HL-60 (cell line): ENCODE data around the gene SHC3.

Source experiments
- DNase-seq, 2 experiments: peaks; one replicate each; pipeline ENCODE4 v3.0.0-alpha.2; 2010 to 2020; ENCODE audit warnings: low read depth in 1 of 2, low spot score in 1 of 2
- H3K27ac ChIP-seq: fragments of 250-450 bp; sonication (Bioruptor Pico); replicated peaks from 2 replicates; pipeline ENCODE4 v1.5.1; 2020; ENCODE audit warnings: mild to moderate bottlenecking, moderate library complexity
- H3K27me3 ChIP-seq: fragments of 250-450 bp; sonication (Bioruptor Pico); 2 replicates; pipeline ENCODE4 v1.5.1; 2021; ENCODE audit warnings: mild to moderate bottlenecking, moderate library complexity; ENCODE audit not compliant: insufficient read depth, poor library complexity, severe bottlenecking
- H3K4me3 ChIP-seq: replicated peaks from 2 replicates; pipeline ENCODE4 v1.5.1; 2011; ENCODE audit warnings: mild to moderate bottlenecking, control low read depth, low read length; ENCODE audit not compliant: insufficient read depth
- GABPA ChIP-seq: IDR thresholded peaks from 2 replicates; pipeline ENCODE4 v1.6.1; 2012; ENCODE audit warnings: low read depth
- POLR2AphosphoS5 ChIP-seq: IDR thresholded peaks from 2 replicates; pipeline ENCODE4 v1.6.1; 2012; ENCODE audit warnings: low read depth
- SPI1 ChIP-seq: IDR thresholded peaks from 2 replicates; pipeline ENCODE4 v1.6.1; 2012; ENCODE audit warnings: low read depth, mild to moderate bottlenecking, borderline replicate concordance
- TF ChIP-seq, protein P1 (sequence below): IDR thresholded peaks from one replicate; pipeline ENCODE4 v1.5.1; 2011; ENCODE audit warnings: low read length, control low read depth, inconsistent platforms; ENCODE audit not compliant: insufficient read depth
- TF ChIP-seq, protein P2 (sequence below): IDR thresholded peaks from 2 replicates; pipeline ENCODE4 v1.6.1; 2012; ENCODE audit warnings: low read depth; ENCODE audit not compliant: insufficient replicate concordance

The SHC3 gene

DNA sequence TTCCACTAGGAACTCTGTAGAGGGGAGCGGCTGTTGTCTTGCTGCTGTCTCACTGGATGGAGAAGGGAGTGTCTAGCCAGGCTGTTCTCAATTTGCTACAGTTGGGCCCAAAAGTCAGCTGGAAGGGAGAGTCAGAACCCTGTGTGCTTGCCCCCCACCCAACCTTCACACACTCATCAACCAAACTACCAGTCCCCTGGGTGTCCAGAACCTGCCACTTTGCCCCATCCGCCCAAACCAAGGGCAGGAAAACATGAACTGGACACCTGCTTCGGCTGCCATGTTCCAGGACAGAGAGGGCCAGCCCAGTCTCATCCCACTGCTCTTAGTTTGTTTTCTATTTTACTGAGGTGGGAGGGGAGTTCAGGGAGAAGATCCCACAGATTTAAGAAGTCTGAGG is 105.2 kb downstream of the SHC3 start:
- Histone ChIP-seq H3K4me3 (no peak overlapping the region), H3K27me3 (no peaks in the 10 kb centered on the region), H3K27ac (no peak overlapping the region)
- DNase-seq, result no peak
- TF ChIP-seq, protein P1, sequence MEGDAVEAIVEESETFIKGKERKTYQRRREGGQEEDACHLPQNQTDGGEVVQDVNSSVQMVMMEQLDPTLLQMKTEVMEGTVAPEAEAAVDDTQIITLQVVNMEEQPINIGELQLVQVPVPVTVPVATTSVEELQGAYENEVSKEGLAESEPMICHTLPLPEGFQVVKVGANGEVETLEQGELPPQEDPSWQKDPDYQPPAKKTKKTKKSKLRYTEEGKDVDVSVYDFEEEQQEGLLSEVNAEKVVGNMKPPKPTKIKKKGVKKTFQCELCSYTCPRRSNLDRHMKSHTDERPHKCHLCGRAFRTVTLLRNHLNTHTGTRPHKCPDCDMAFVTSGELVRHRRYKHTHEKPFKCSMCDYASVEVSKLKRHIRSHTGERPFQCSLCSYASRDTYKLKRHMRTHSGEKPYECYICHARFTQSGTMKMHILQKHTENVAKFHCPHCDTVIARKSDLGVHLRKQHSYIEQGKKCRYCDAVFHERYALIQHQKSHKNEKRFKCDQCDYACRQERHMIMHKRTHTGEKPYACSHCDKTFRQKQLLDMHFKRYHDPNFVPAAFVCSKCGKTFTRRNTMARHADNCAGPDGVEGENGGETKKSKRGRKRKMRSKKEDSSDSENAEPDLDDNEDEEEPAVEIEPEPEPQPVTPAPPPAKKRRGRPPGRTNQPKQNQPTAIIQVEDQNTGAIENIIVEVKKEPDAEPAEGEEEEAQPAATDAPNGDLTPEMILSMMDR, result no peak
- TF ChIP-seq, protein P2, sequence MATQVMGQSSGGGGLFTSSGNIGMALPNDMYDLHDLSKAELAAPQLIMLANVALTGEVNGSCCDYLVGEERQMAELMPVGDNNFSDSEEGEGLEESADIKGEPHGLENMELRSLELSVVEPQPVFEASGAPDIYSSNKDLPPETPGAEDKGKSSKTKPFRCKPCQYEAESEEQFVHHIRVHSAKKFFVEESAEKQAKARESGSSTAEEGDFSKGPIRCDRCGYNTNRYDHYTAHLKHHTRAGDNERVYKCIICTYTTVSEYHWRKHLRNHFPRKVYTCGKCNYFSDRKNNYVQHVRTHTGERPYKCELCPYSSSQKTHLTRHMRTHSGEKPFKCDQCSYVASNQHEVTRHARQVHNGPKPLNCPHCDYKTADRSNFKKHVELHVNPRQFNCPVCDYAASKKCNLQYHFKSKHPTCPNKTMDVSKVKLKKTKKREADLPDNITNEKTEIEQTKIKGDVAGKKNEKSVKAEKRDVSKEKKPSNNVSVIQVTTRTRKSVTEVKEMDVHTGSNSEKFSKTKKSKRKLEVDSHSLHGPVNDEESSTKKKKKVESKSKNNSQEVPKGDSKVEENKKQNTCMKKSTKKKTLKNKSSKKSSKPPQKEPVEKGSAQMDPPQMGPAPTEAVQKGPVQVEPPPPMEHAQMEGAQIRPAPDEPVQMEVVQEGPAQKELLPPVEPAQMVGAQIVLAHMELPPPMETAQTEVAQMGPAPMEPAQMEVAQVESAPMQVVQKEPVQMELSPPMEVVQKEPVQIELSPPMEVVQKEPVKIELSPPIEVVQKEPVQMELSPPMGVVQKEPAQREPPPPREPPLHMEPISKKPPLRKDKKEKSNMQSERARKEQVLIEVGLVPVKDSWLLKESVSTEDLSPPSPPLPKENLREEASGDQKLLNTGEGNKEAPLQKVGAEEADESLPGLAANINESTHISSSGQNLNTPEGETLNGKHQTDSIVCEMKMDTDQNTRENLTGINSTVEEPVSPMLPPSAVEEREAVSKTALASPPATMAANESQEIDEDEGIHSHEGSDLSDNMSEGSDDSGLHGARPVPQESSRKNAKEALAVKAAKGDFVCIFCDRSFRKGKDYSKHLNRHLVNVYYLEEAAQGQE, result no peak
- no peak for TF ChIP-seq SPI1
- no peak for TF ChIP-seq POLR2AphosphoS5
- no peak for TF ChIP-seq GABPA

DNA sequence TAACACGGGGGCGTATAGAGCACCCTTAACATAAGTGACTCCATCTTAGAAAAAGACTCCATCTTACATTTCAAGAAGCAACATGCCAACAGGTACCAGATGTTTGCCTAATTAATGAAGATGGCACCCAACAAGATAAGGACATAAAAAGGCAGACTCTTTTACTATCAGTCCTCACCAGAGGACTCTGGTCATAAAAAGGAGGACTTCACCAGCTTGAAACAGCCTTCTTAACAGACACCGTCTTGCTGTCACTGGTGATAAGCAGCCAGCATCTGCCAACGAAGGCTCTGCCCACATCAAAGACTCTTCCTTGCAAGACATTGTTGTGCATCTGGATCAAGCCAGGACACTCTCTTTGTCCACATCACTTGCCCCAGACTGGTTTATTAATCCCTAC is 107.0 kb downstream of the SHC3 start:
- DNase-seq, result no peak
- H3K27ac ChIP-seq, result no peak overlapping the region
- no peaks in the 10 kb centered on the region for H3K27me3 ChIP-seq
- TF ChIP-seq, protein P1, result no peak
- no peak overlapping the region for H3K4me3 ChIP-seq

DNA sequence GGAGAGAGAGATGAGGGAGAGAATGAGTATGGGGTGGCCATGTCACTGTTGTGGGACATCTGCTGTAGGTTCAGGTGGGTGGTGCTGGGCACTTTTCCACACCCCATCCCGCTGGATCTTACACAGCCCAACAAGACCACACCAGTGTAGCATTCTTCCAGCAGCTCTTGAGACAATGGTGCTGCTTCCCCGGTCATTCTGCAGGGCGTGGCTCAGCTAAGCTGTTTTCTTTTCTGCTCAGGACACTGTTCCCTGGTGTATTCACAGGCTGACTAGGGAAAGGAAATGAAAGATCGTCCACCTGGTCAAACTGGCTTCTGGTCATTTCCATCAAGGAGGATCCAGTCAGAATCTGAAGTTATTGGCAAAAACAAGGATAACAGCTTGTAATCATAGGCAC is 111.8 kb downstream of the SHC3 start:
- no peak for DNase-seq
- TF ChIP-seq, protein P1, result no peak
- TF ChIP-seq, protein P2, result no peak
- TF ChIP-seq SPI1, result no peak
- TF ChIP-seq GABPA, result no peak
- TF ChIP-seq POLR2AphosphoS5, result no peak
- Histone ChIP-seq H3K27ac (no peak overlapping the region), H3K4me3 (no peak overlapping the region), H3K27me3 (no peaks in the 10 kb centered on the region)

DNA sequence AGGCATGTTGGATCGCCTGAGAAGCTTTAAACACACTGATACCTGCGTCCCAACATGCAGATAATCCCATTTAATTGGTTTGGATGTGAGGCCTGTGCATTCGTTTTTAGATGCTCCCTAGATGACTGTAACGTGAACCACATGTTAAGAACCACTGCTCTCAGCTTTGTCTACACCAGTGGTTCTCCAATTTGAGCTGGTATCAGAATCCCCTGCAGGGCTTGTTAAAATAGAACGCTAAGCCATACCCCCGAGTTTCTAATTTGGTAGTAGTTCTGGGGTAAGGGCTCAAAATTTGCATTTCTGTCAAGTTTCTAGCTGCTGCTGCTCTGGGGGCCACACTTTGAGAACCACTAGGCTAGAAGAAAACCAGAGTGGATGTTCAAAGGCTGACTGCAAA is 112.7 kb downstream of the SHC3 start:
- H3K4me3 ChIP-seq, result no peak overlapping the region
- H3K27me3 ChIP-seq, result no peaks in the 10 kb centered on the region
- no peak for DNase-seq
- TF ChIP-seq POLR2AphosphoS5 (no peak), GABPA (no peak), SPI1 (no peak)
- TF ChIP-seq, protein P1, result no peak
- TF ChIP-seq, protein P2, result no peak
- no peak overlapping the region for H3K27ac ChIP-seq
